ENCODE data around the gene GSTT4.
"Not testable (repeated sequence)": the region's sequence is repeated elsewhere in the genome, so short reads cannot be mapped to it uniquely, and the experiment has no call there.

The GSTT4 gene

GRCh38 chr22:24005201-24005600 lies at the start of gene GSTT4:
TSS of gene GSTT4 (minus strand) at chr22:24005453. CDS start at chr22:24005356, 97 bp downstream.
- no peak for DNase-seq

- peak; percentile 70 for DNase-seq
These were observed 49.1 kb upstream of the GSTT4 start for GRCh38 chr22:24054356-24054755.

GRCh38 chr22:24053481-24054226 lies 48.4 kb upstream of the GSTT4 start:
- DNase-seq: peak; percentile 49

- DNase-seq: no peak
These were observed 46.3 kb upstream of the GSTT4 start for GRCh38 chr22:24051568-24051967.

- DNase-seq: no peak
These were observed 45.8 kb upstream of the GSTT4 start for GRCh38 chr22:24051028-24051427.

GRCh38 chr22:24049978-24050377 lies 44.7 kb upstream of the GSTT4 start:
- DNase-seq: no peak

- no peak for DNase-seq
These were observed 44.0 kb upstream of the GSTT4 start for GRCh38 chr22:24049211-24049610.

GRCh38 chr22:24046024-24046423 lies 40.8 kb upstream of the GSTT4 start:
- DNase-seq: no peak

GRCh38 chr22:24043958-24044357 lies 38.7 kb upstream of the GSTT4 start:
- no peak for DNase-seq

- not testable (repeated sequence) for DNase-seq
These were observed 38.2 kb upstream of the GSTT4 start for GRCh38 chr22:24043465-24043864.

- no peak for DNase-seq
These were observed 35.7 kb upstream of the GSTT4 start for GRCh38 chr22:24040946-24041345.

GRCh38 chr22:24039046-24039445 lies 33.8 kb upstream of the GSTT4 start:
- no peak for DNase-seq

GRCh38 chr22:24037851-24038765 lies 32.9 kb upstream of the GSTT4 start:
- DNase-seq: no peak

GRCh38 chr22:24035296-24035695 lies 30.0 kb upstream of the GSTT4 start:
- no peak for DNase-seq

- DNase-seq: no peak
These were observed 28.5 kb upstream of the GSTT4 start for GRCh38 chr22:24033731-24034130.

- DNase-seq: no peak
These were observed 25.0 kb upstream of the GSTT4 start for GRCh38 chr22:24030186-24030702.

GRCh38 chr22:24029304-24029703 lies 24.1 kb upstream of the GSTT4 start:
- no peak for DNase-seq

- no peak for DNase-seq
These were observed 23.3 kb upstream of the GSTT4 start for GRCh38 chr22:24028533-24028932.

- no peak for DNase-seq
These were observed 22.7 kb upstream of the GSTT4 start for GRCh38 chr22:24027991-24028390.

GRCh38 chr22:24027389-24027975 lies 22.2 kb upstream of the GSTT4 start:
- no peak for DNase-seq

GRCh38 chr22:24026733-24027132 lies 21.5 kb upstream of the GSTT4 start:
- no peak for DNase-seq

GRCh38 chr22:24026056-24026455 lies 20.8 kb upstream of the GSTT4 start:
- DNase-seq: no peak

- DNase-seq: no peak
These were observed 20.2 kb upstream of the GSTT4 start for GRCh38 chr22:24025475-24025874.
